Left lung (tissue), 10 donors: ENCODE results near the gene SH2D5. TPM values are rescaled to one million over a fixed set of nuclear protein-coding genes. Genes with fewer than 3 reads are reported as not detected.

Source experiments
- ATAC-seq: fragments of 200-7000 bp; cut with Tn5 transposase; one replicate; pipeline ENCODE4 v1.9.1; 2020; ENCODE audit warnings: moderate library complexity
- DNase-seq, 4 donors: peaks; one replicate each; pipeline ENCODE4 v3.0.0-alpha.2; 2013 to 2020
- H3K27ac ChIP-seq, 2 donors: fragments of 200-600 bp; sonication (generic) in 1 of 2; one replicate each; pipeline versions ENCODE4 v1.5.0 to v1.8.0; 2020 to 2021
- H3K27me3 ChIP-seq, 2 donors: fragments of 200-600 bp; sonication (generic) in 1 of 2; one replicate each; pipeline versions ENCODE4 v1.5.0 to v1.8.0; 2020 to 2021
- H3K36me3 ChIP-seq, 2 donors: fragments of 200-600 bp; sonication (generic) in 1 of 2; one replicate each; pipeline versions ENCODE4 v1.5.0 to v1.8.0; 2020 to 2021
- H3K4me1 ChIP-seq, 2 donors: fragments of 200-600 bp; one replicate each; pipeline ENCODE4 v1.8.0; 2021
- H3K4me3 ChIP-seq, 2 donors: fragments of 200-600 bp; sonication (generic) in 1 of 2; one replicate each; pipeline versions ENCODE4 v1.5.0 to v1.8.0; 2020 to 2021; ENCODE audit warnings: mild to moderate bottlenecking in 1 of 2
- H3K9me3 ChIP-seq, 2 donors: fragments of 200-600 bp; sonication (generic) in 1 of 2; one replicate each; pipeline versions ENCODE4 v1.5.0 to v1.8.0; 2020 to 2021
- CTCF ChIP-seq, 2 donors: fragments of 200-600 bp; sonication (generic) in 1 of 2; IDR thresholded peaks; one replicate each; pipeline versions ENCODE4 v1.5.0 to v1.8.0; 2021; ENCODE audit warnings: antibody characterized with exemption in 2 of 2
- intact Hi-C, 2 donors: fragments of 100-400 bp; cut with DNase I; formaldehyde crosslinking; loops; one replicate each; pipeline versions ENCODE4 v1.11.2 to v1.14.2; 2022
- polyA plus RNA-seq, 6 donors: library from polyadenylated mRNA; unstranded; fragments of 120-200 nt; gene quantifications; one replicate each; pipeline ENCODE4 v1.2.1, GENCODE V29; 2013; ENCODE audit not compliant: insufficient read length in 6 of 6
- total RNA-seq, 2 donors: library from RNA; stranded (reverse); fragmentation: NEBNext Ultra II Directional; extraction: Animal tissue kit (Norgen Biotek cat#: 25700); gene quantifications; one replicate each; pipeline ENCODE4 v1.2.1, GENCODE V29; 2021
- donor health status: DM: no; HTN: yes; CAD: no.
- donor health status: DM: no; HTN: no; CAD: no.

SH2D5 gene
- total and polyA plus RNA-seq, 8 donors = 0.06 to 1.8 (median 0.12) TPM; not detected in 1

- Histone ChIP-seq H3K36me3 (peaks cover 0 to 100% of the 10 kb centered on the region in 2 donors), H3K9me3 (no peaks in the 10 kb centered on the region), H3K27ac (no peak overlapping the region), H3K4me3 (no peak overlapping the region), H3K4me1 (no peaks in the 10 kb centered on the region), H3K27me3 (no peaks in the 10 kb centered on the region)
- no peak for TF ChIP-seq CTCF (IDR thresholded peaks at IDR 0.05)
- DNase-seq (no peak), ATAC-seq (no peak)
- intact Hi-C loops = no loop called here
These were observed 10.2 kb upstream of the SH2D5 start for GRCh38 chr1:20742671-20743070.

DNA sequence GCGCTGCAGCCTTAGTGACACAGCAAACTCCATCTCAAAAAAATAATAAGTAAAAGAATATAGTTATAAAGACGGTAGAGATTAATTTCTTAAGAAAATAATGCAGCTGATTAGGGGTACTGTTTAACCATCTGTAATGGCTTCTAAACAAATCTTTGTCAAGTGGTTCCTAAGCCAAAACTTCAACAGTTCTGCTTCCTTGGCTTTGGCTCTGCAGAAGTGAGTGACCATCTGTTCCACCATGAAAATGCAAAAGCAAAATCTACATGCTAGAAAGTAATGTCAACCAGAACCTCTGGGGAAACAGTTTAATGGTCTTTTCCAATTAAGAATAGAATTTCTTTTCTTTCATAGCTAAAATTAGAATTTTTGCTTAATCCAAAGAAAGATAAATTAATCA lies 8.3 kb upstream of the SH2D5 start:
- DNase-seq (no peak), ATAC-seq (no peak)
- Histone ChIP-seq H3K9me3 (no peaks in the 10 kb centered on the region), H3K4me3 (no peak overlapping the region), H3K4me1 (no peaks in the 10 kb centered on the region), H3K27ac (no peak overlapping the region), H3K36me3 (peaks cover 0 to 90% of the 10 kb centered on the region in 2 donors), H3K27me3 (no peaks in the 10 kb centered on the region)
- intact Hi-C loops = no loop called here
- no peak for TF ChIP-seq CTCF (IDR thresholded peaks at IDR 0.05)

DNA sequence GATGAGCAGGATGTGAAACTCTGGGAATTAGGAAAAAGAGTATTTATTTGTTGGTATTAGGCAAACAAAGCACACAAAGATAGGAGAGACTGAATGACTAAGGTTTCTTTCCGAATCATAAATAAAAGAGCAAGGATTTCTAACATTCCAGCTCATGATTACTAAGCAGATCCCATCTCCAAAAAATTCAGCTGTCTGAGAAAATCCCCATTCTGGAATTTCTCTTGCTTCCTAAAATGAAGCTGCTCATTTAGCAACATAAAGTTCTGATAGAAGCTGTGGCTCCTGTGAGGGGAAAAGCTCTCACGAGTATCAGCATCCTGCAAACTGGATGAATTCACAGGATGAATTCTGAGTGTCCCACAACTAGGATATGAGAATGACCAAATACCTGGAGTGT lies 6.7 kb upstream of the SH2D5 start:
- ATAC-seq (no peak), DNase-seq (no peak)
- Histone ChIP-seq H3K27me3 (no peaks in the 10 kb centered on the region), H3K4me1 (no peaks in the 10 kb centered on the region), H3K27ac (no peak overlapping the region), H3K4me3 (no peak overlapping the region), H3K36me3 (peaks cover 0 to 75% of the 10 kb centered on the region in 2 donors), H3K9me3 (no peaks in the 10 kb centered on the region)
- TF ChIP-seq CTCF (IDR thresholded peaks at IDR 0.05) = no peak
- intact Hi-C loops = no loop called here

DNA sequence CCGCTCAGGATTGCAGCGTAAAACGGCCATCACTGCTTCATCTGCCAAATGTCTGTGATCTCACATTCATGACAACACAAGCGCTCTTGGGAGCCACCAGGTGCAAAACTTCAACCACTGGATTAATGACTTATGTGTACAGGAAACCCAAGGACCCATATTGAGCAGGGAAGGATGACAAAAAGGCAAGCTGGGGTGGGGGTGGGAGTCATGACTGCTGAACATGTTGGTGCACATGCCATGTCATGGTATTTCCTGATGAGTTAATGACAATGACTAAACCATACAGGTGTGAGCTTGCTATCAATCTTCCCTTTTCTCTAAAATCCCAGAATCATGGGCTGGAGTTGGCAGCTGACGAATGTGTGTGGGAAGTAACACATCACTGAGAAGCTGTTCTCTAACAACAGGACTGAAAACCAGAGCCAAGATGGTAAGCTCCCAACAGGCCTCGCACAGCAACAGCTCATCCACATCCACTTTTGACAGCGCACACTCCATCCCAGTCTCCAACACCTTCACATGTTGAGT lies 3.1 kb upstream of the SH2D5 start:
- ATAC-seq (no peak), DNase-seq (no peak)
- Histone ChIP-seq H3K27me3 (peaks cover 15 to 33% of the 10 kb centered on the region in 2 donors), H3K4me1 (peaks cover 8 to 34% of the 10 kb centered on the region in 2 donors), H3K27ac (no peak overlapping the region), H3K9me3 (no peaks in the 10 kb centered on the region), H3K4me3 (no peak overlapping the region), H3K36me3 (peaks cover 0 to 39% of the 10 kb centered on the region in 2 donors)
- intact Hi-C loops = no loop called here
- no peak for TF ChIP-seq CTCF (IDR thresholded peaks at IDR 0.05)

DNA sequence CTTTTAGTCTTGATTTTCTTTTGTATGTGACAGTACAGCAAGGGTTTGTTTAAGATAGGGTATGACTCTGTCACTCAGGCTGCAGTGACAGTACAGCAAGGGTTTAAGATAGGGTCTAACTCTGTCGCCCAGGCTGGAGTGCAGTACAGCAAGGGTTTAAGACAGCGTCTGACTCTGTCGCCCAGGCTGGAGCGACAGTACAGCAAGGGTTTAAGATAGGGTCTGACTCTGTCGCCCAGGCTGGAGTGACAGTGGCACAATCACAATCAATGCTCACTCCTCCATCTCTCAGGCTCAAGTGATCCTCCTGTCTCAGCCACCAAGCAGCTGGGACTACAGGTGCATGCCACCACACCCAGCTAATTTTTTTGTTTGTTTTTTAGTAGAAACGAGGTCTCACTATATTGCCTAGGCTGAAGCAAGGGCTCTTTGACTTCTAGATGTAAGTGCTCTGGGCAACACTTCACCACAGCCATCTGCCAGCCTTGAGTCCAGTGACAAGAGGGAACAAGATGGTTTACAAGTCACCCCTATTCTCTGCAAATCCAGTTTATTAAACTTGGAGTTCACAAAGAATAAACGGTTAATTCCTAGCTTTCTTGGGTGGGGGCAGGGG lies 965 bp upstream of the SH2D5 start:
- no peak for TF ChIP-seq CTCF (IDR thresholded peaks at IDR 0.05)
- intact Hi-C loops = no loop called here
- H3K27ac ChIP-seq = peak overlapping the region; percentile 49 to 66

More for the DNA sequence above, 965 bp upstream of the SH2D5 start:
- Histone ChIP-seq H3K4me3 (peak overlapping the region; percentile 38 to 59), H3K27me3 (peaks cover 24 to 54% of the 10 kb centered on the region in 2 donors), H3K36me3 (peaks cover 0 to 17% of the 10 kb centered on the region in 2 donors), H3K9me3 (no peaks in the 10 kb centered on the region), H3K4me1 (peaks cover 8 to 39% of the 10 kb centered on the region in 2 donors)
- DNase-seq (no peak), ATAC-seq (peak; percentile 22)
